Vagina (tissue), 2 donors: Measurements from ENCODE around the gene TAF6. TPM values are rescaled to one million over a fixed set of nuclear protein-coding genes. Genes with fewer than 3 reads are reported as not detected.
A peak's percentile ranks its signal among the peaks of the same experiment; 100 is the strongest.

Experiments
- DNase-seq, 2 donors: peaks; one replicate each; pipeline ENCODE4 v3.0.0-alpha.2; 2017; ENCODE audit errors: extremely low spot score in 2 of 2
- H3K27ac ChIP-seq: fragments of 200-600 bp; sonication (generic); one replicate; pipeline ENCODE4 v1.5.1; 2019
- H3K27me3 ChIP-seq: fragments of 200-600 bp; sonication (generic); one replicate; pipeline ENCODE4 v1.5.1; 2019
- H3K36me3 ChIP-seq, 2 donors: fragments of 200-600 bp; sonication (generic); one replicate each; pipeline ENCODE4 v1.5.1; 2017 to 2019
- H3K4me1 ChIP-seq: fragments of 200-600 bp; sonication (generic); one replicate; pipeline ENCODE4 v1.5.1; 2019
- H3K4me3 ChIP-seq, 2 donors: fragments of 200-600 bp; sonication (generic); 1 replicate in 1 of 2; 2 replicates in 1 of 2; pipeline ENCODE4 v1.5.1; 2016 to 2019
- H3K9me3 ChIP-seq: fragments of 200-600 bp; sonication (generic); one replicate; pipeline ENCODE4 v1.5.1; 2019
- CTCF ChIP-seq, 3 experiments: fragments of 450-650 bp in 2 of 3; fragments of 200-600 bp in 1 of 3; sonication (generic) in 1 of 3; IDR thresholded peaks; one replicate each; pipeline ENCODE4 v1.5.1; 2017 to 2019; ENCODE audit warnings: antibody characterized with exemption in 3 of 3, mild to moderate bottlenecking in 2 of 3, moderate library complexity in 2 of 3
- POLR2A ChIP-seq, 2 donors: fragments of 450-650 bp; IDR thresholded peaks; one replicate each; pipeline ENCODE4 v1.6.1; 2017; ENCODE audit warnings: antibody characterized with exemption in 2 of 2, mild to moderate bottlenecking in 2 of 2, moderate library complexity in 2 of 2
- POLR2AphosphoS5 ChIP-seq, 2 donors: sonication (generic); formaldehyde crosslinking; IDR thresholded peaks; one replicate each; pipeline ENCODE4 v1.9.0; 2017; ENCODE audit warnings: antibody characterized with exemption in 2 of 2, mild to moderate bottlenecking in 2 of 2, low read depth in 1 of 2; ENCODE audit not compliant: insufficient read depth in 1 of 2
- intact Hi-C: fragments of 100-400 bp; cut with DNase I; formaldehyde crosslinking; loops from one replicate; pipeline ENCODE4 v1.15.1; 2023
- total RNA-seq: library from RNA; depleted of rRNA; stranded (reverse); fragments of >200 nt; gene quantifications from one replicate; pipeline ENCODE4 v1.2.3, GENCODE V29; 2016

TAF6 gene
- total RNA-seq, 1 donor from 2014 or later: 54.3 TPM

GRCh38 chr7:100119970-100120732, 993 bp upstream of the TAF6 start:
- peak overlapping the region; percentile 74 to 81 for H3K4me3 ChIP-seq
- H3K27me3 ChIP-seq: no peaks in the 10 kb centered on the region
- intact Hi-C loops: no loop called here
- H3K27ac ChIP-seq: peak overlapping the region; percentile 86
- peaks cover 26% of the 10 kb centered on the region for H3K4me1 ChIP-seq
- H3K36me3 ChIP-seq: no peaks in the 10 kb centered on the region
- no peak for DNase-seq
- no peak for TF ChIP-seq POLR2AphosphoS5 (IDR thresholded peaks at IDR 0.05; ENCODE audit: insufficient read depth in 1 of 2, low read depth in 1 of 2)
- TF ChIP-seq POLR2A (IDR thresholded peaks at IDR 0.05): no peak
- TF ChIP-seq CTCF (IDR thresholded peaks at IDR 0.05): no peak
- H3K9me3 ChIP-seq: no peaks in the 10 kb centered on the region

- Histone ChIP-seq H3K27ac (peak overlapping the region; percentile 86), H3K4me1 (peaks cover 20% of the 10 kb centered on the region), H3K9me3 (no peaks in the 10 kb centered on the region), H3K36me3 (peaks cover 0 to 5% of the 10 kb centered on the region in 2 donors), H3K4me3 (peak overlapping the region; percentile 74 to 81), H3K27me3 (no peaks in the 10 kb centered on the region)
- intact Hi-C loops: no loop called here
- TF ChIP-seq POLR2AphosphoS5 (IDR thresholded peaks at IDR 0.05; ENCODE audit: insufficient read depth in 1 of 2, low read depth in 1 of 2): no peak
- no peak for TF ChIP-seq POLR2A (IDR thresholded peaks at IDR 0.05)
- TF ChIP-seq CTCF (IDR thresholded peaks at IDR 0.05): no peak
- DNase-seq: no peak
Measured at GRCh38 chr7:100118388-100119071, 628 bp downstream of the TAF6 start.

DNA sequence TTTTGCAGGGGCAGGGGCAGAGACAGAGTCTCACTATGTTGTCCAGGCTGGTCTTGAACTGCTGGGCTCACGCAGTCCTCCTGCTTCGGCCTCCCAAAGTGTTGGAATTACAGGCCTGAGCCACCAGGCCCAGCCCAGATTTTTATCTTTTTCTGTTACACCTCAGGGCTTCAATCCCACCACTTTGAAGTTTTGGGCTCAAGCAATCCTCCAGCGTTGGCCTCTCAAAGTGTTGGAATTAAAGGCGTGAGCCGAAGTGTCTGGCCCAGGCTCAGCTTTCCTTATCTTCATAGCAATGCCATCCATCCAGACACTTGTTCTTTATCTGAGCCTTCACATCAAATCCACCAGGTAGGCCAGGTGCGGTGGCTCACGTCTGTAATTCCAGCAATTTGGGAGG, 4.1 kb downstream of the TAF6 start:
- Histone ChIP-seq H3K4me1 (peaks cover 12% of the 10 kb centered on the region), H3K27ac (no peak overlapping the region), H3K36me3 (peaks cover 6 to 40% of the 10 kb centered on the region in 2 donors), H3K4me3 (no peak overlapping the region), H3K27me3 (no peaks in the 10 kb centered on the region), H3K9me3 (no peaks in the 10 kb centered on the region)
- intact Hi-C loops: no loop called here
- TF ChIP-seq POLR2AphosphoS5 (IDR thresholded peaks at IDR 0.05; ENCODE audit: insufficient read depth in 1 of 2, low read depth in 1 of 2) (no peak), POLR2A (IDR thresholded peaks at IDR 0.05) (no peak), CTCF (IDR thresholded peaks at IDR 0.05) (no peak)
- no peak for DNase-seq

DNA sequence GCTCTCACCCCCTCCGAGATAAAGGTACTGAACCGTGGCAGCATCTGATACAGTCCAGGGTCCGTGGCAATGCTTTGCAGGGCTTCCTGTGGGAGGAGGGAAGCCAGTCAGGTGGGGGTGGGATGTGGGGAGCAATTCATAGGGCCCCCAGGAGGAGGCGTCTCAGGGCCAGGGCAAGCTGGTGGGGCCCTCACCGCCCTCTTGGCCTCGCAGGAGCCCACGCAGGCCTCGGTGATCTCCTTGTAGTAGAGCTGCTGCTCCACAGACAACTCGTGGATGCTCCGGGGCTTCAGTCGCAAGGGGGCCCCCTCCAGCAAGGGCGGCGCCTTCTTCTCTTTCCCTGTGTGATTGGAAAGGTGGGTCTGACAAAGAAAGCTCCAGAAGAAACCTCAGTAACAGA, 7.2 kb downstream of the TAF6 start:
- H3K4me3 ChIP-seq: no peak overlapping the region
- H3K27me3 ChIP-seq: no peaks in the 10 kb centered on the region
- intact Hi-C loops: no loop called here
- TF ChIP-seq POLR2A (IDR thresholded peaks at IDR 0.05) (no peak), CTCF (IDR thresholded peaks at IDR 0.05) (no peak), POLR2AphosphoS5 (IDR thresholded peaks at IDR 0.05; ENCODE audit: insufficient read depth in 1 of 2, low read depth in 1 of 2) (no peak)
- peaks cover 6 to 63% of the 10 kb centered on the region in 2 donors for H3K36me3 ChIP-seq
- H3K27ac ChIP-seq: no peak overlapping the region
- DNase-seq: no peak
- no peaks in the 10 kb centered on the region for H3K4me1 ChIP-seq
- H3K9me3 ChIP-seq: no peaks in the 10 kb centered on the region

- Histone ChIP-seq H3K4me3 (no peak overlapping the region), H3K4me1 (no peaks in the 10 kb centered on the region), H3K9me3 (no peaks in the 10 kb centered on the region), H3K36me3 (peaks cover 6 to 68% of the 10 kb centered on the region in 2 donors), H3K27ac (no peak overlapping the region), H3K27me3 (no peaks in the 10 kb centered on the region)
- intact Hi-C loops: no loop called here
- TF ChIP-seq CTCF (IDR thresholded peaks at IDR 0.05) (no peak), POLR2A (IDR thresholded peaks at IDR 0.05) (no peak), POLR2AphosphoS5 (IDR thresholded peaks at IDR 0.05; ENCODE audit: insufficient read depth in 1 of 2, low read depth in 1 of 2) (no peak)
- no peak for DNase-seq
Measured at GRCh38 chr7:100111156-100111555, 8.0 kb downstream of the TAF6 start.
